ENCODE measurements around the gene SLC35F5.

Gene SLC35F5

DNA sequence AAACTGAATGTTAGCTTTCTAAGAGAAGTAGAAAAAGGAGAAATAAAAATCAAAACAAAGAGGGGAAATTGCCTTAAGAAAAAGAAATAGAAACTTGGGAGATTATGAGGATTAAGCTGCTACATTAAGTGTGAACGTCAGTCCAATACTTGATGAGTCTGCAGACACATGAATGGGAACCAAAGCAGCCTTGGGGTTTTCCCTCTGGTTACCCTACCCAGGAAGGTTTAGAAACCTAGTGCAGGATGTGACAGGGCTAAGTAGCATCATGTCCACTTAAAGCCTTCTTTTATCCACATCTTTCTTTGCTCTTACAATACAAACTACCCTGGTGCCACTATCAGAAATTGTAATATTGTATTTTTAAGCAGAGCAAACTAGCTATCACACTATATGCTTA lies 22.3 kb downstream of the SLC35F5 start:
- H3K4me1 ChIP-seq (ENCODE audit: control extremely low read depth in 1 of 4, control insufficient read depth in 4 of 4, insufficient read depth in 4 of 4, low read length in 3 of 4): no peaks in the 10 kb centered on the region
- H3K27me3 ChIP-seq (replicated peaks in 2 of 5; ENCODE audit: control insufficient read depth in 4 of 5, insufficient read depth in 5 of 5, low read length in 4 of 5): no peaks in the 10 kb centered on the region
- H3K4me3 ChIP-seq (ENCODE audit: control insufficient read depth in 1 of 7, extremely low read depth in 1 of 7, insufficient read depth in 4 of 7, low read depth in 2 of 7, low read length in 6 of 7): no peak overlapping the region
- DNase-seq: no peak
- no peak overlapping the region for H3K27ac ChIP-seq (ENCODE audit: insufficient read depth in 1 of 2, low read depth in 1 of 2, low read length in 2 of 2, poor library complexity in 1 of 2, severe bottlenecking in 2 of 2)
- 85% methylated on average over 1 of the region's 1 CpG for WGBS (ENCODE audit: insufficient coverage)
- peaks cover 5 to 47% (median 28%) of the 10 kb centered on the region in 4 experiments for H3K36me3 ChIP-seq (ENCODE audit: control insufficient read depth in 4 of 4, insufficient read depth in 4 of 4, low read length in 3 of 4)
- no peaks in the 10 kb centered on the region for H3K9me3 ChIP-seq (ENCODE audit: control extremely low read depth in 1 of 5, control insufficient read depth in 4 of 5, insufficient read depth in 2 of 5, low read depth in 1 of 5, low read length in 4 of 5)
- CTCF ChIA-PET: interaction anchor here (1.0 to 1.3 kb wide), 4 partner anchors 10 to 20 kb away, joined by 3 to 4 read pairs (median 3); no protein-coding TSS in a partner anchor
- POLR2A ChIA-PET: no interaction called here

DNA sequence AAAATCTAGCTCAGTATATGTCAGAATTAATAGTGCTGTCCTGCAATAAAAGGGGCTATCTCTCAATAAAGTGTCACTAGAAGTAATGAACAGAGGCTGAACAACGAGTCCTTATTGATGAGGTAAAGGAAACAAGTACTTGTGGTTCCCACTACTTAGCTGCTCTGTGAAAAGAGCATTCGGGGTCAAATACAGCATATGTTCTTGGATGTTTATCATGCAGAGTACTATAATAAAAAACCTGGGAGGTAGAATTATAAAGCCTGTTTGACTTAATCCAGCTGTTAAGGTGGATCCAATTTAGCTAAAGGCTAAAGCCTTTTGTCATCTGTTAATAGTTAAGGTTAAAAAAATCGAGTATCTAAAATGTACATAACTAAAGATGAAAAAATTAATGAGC lies 32.4 kb downstream of the SLC35F5 start:
- peaks cover 14 to 36% (median 28%) of the 10 kb centered on the region in 4 experiments for H3K36me3 ChIP-seq (ENCODE audit: control insufficient read depth in 4 of 4, insufficient read depth in 4 of 4, low read length in 3 of 4)
- no peaks in the 10 kb centered on the region for H3K4me1 ChIP-seq (ENCODE audit: control extremely low read depth in 1 of 4, control insufficient read depth in 4 of 4, insufficient read depth in 4 of 4, low read length in 3 of 4)
- H3K9me3 ChIP-seq (ENCODE audit: control extremely low read depth in 1 of 5, control insufficient read depth in 4 of 5, insufficient read depth in 2 of 5, low read depth in 1 of 5, low read length in 4 of 5): no peaks in the 10 kb centered on the region
- H3K4me3 ChIP-seq (ENCODE audit: control insufficient read depth in 1 of 7, extremely low read depth in 1 of 7, insufficient read depth in 4 of 7, low read depth in 2 of 7, low read length in 6 of 7): no peak overlapping the region
- WGBS (ENCODE audit: insufficient coverage): 52% methylated on average over 2 of the region's 3 CpGs
- no peaks in the 10 kb centered on the region for H3K27me3 ChIP-seq (replicated peaks in 2 of 5; ENCODE audit: control insufficient read depth in 4 of 5, insufficient read depth in 5 of 5, low read length in 4 of 5)
- POLR2A ChIA-PET: no interaction called here
- CTCF ChIA-PET: interaction anchor here (1.2 to 2.0 kb wide), 2 partner anchors 9 to 20 kb away, joined by 3 to 9 read pairs; no protein-coding TSS in a partner anchor
- DNase-seq: no peak
- H3K27ac ChIP-seq (ENCODE audit: insufficient read depth in 1 of 2, low read depth in 1 of 2, low read length in 2 of 2, poor library complexity in 1 of 2, severe bottlenecking in 2 of 2): no peak overlapping the region

DNA sequence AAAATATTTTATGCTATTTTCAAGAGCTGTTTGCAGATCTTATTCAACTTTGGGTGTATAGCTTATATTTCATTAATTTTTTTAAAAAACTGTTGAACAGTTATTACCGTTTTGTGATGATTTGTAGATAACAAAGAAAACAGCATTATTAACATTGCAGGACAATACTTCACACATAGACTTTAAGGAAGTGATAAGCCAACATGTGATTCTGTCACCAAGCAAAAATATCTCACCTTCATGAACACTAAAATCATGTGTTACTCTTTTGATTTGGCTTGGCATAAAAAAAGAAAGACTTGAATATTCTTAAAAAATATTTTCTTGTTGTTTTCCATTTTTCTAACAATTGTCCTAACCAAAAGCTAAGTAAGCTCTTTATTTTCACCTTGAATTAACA lies 33.0 kb downstream of the SLC35F5 start:
- H3K4me1 ChIP-seq (ENCODE audit: control extremely low read depth in 1 of 4, control insufficient read depth in 4 of 4, insufficient read depth in 4 of 4, low read length in 3 of 4): no peaks in the 10 kb centered on the region
- H3K4me3 ChIP-seq (ENCODE audit: control insufficient read depth in 1 of 7, extremely low read depth in 1 of 7, insufficient read depth in 4 of 7, low read depth in 2 of 7, low read length in 6 of 7): no peak overlapping the region
- WGBS (ENCODE audit: insufficient coverage): no CpG with 5 or more reads among the region's 1 CpG
- no peak overlapping the region for H3K27ac ChIP-seq (ENCODE audit: insufficient read depth in 1 of 2, low read depth in 1 of 2, low read length in 2 of 2, poor library complexity in 1 of 2, severe bottlenecking in 2 of 2)
- H3K9me3 ChIP-seq (ENCODE audit: control extremely low read depth in 1 of 5, control insufficient read depth in 4 of 5, insufficient read depth in 2 of 5, low read depth in 1 of 5, low read length in 4 of 5): no peaks in the 10 kb centered on the region
- no peak for DNase-seq
- peaks cover 13 to 32% (median 23%) of the 10 kb centered on the region in 4 experiments for H3K36me3 ChIP-seq (ENCODE audit: control insufficient read depth in 4 of 4, insufficient read depth in 4 of 4, low read length in 3 of 4)
- ChIA-PET POLR2A (no interaction called here), CTCF (interaction anchor here (0.6 to 2.0 kb wide), 4 partner anchors 8 to 257 kb away, joined by 3 to 9 read pairs (median 3); no protein-coding TSS in a partner anchor)
- no peaks in the 10 kb centered on the region for H3K27me3 ChIP-seq (replicated peaks in 2 of 5; ENCODE audit: control insufficient read depth in 4 of 5, insufficient read depth in 5 of 5, low read length in 4 of 5)

DNA sequence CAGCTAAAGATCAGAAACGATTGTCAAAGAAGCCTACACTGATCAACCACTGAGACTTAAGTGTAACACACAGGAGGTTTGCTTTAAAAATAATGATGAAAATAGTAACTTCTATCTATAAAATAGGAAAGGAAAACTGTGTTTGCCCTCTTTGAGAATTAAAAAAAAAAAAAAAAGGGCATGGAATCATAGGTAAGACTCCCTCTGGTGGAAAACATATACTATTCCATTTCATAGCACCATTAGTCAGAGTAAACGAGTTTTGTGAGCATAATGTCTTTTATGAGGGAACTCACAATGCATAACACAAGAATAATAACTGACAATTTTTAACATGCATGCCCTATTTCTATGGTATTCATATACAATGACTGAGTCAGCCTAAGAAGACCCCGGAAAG lies 36.3 kb downstream of the SLC35F5 start:
- H3K36me3 ChIP-seq (ENCODE audit: control insufficient read depth in 4 of 4, insufficient read depth in 4 of 4, low read length in 3 of 4): peaks cover 16 to 39% (median 33%) of the 10 kb centered on the region in 4 experiments
- DNase-seq: peak; percentile 3 to 49 (median 43)
- no CpG with 5 or more reads among the region's 3 CpGs for WGBS (ENCODE audit: insufficient coverage)
- no peaks in the 10 kb centered on the region for H3K4me1 ChIP-seq (ENCODE audit: control extremely low read depth in 1 of 4, control insufficient read depth in 4 of 4, insufficient read depth in 4 of 4, low read length in 3 of 4)
- no peaks in the 10 kb centered on the region for H3K9me3 ChIP-seq (ENCODE audit: control extremely low read depth in 1 of 5, control insufficient read depth in 4 of 5, insufficient read depth in 2 of 5, low read depth in 1 of 5, low read length in 4 of 5)
- ChIA-PET CTCF (interaction anchor here (0.8 to 4.6 kb wide), 2 partner anchors 13 to 831 kb away, joined by 3 to 15 read pairs; no protein-coding TSS in a partner anchor), POLR2A (no interaction called here)
- H3K27me3 ChIP-seq (replicated peaks in 2 of 5; ENCODE audit: control insufficient read depth in 4 of 5, insufficient read depth in 5 of 5, low read length in 4 of 5): no peaks in the 10 kb centered on the region
- no peak overlapping the region for H3K27ac ChIP-seq (ENCODE audit: insufficient read depth in 1 of 2, low read depth in 1 of 2, low read length in 2 of 2, poor library complexity in 1 of 2, severe bottlenecking in 2 of 2)
- H3K4me3 ChIP-seq (ENCODE audit: control insufficient read depth in 1 of 7, extremely low read depth in 1 of 7, insufficient read depth in 4 of 7, low read depth in 2 of 7, low read length in 6 of 7): no peak overlapping the region

DNA sequence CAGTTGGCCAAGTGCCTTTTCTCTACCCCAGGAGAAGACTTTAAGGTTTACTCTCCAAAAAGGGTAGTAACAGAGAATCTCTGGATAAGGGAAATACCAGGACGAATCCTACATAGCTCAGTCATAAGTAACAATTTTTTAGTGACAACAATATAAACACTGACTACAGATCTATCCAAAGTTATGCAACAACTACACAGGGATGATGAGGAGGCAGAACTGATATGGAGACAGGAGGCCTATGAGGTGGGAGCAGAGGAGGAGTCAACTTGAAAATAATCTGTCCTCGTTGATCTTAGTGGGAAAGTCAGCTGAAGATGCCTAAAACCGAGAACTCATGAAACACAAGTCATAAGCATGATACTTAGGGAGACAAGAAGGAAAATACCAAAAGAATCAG lies 40.2 kb downstream of the SLC35F5 start:
- no peak for DNase-seq
- Histone ChIP-seq H3K9me3 (ENCODE audit: control extremely low read depth in 1 of 5, control insufficient read depth in 4 of 5, insufficient read depth in 2 of 5, low read depth in 1 of 5, low read length in 4 of 5) (no peaks in the 10 kb centered on the region), H3K27ac (ENCODE audit: insufficient read depth in 1 of 2, low read depth in 1 of 2, low read length in 2 of 2, poor library complexity in 1 of 2, severe bottlenecking in 2 of 2) (no peak overlapping the region), H3K27me3 (replicated peaks in 2 of 5; ENCODE audit: control insufficient read depth in 4 of 5, insufficient read depth in 5 of 5, low read length in 4 of 5) (no peaks in the 10 kb centered on the region), H3K4me1 (ENCODE audit: control extremely low read depth in 1 of 4, control insufficient read depth in 4 of 4, insufficient read depth in 4 of 4, low read length in 3 of 4) (no peaks in the 10 kb centered on the region), H3K36me3 (ENCODE audit: control insufficient read depth in 4 of 4, insufficient read depth in 4 of 4, low read length in 3 of 4) (peaks cover 19 to 47% (median 29%) of the 10 kb centered on the region in 4 experiments), H3K4me3 (ENCODE audit: control insufficient read depth in 1 of 7, extremely low read depth in 1 of 7, insufficient read depth in 4 of 7, low read depth in 2 of 7, low read length in 6 of 7) (no peak overlapping the region)
- ChIA-PET POLR2A (no interaction called here), CTCF (interaction anchor here (1.3 to 4.6 kb wide), 5 partner anchors 8 to 835 kb away, joined by 3 to 15 read pairs (median 5); no protein-coding TSS in a partner anchor)
- WGBS (ENCODE audit: insufficient coverage): 87% methylated on average over 2 of the region's 3 CpGs

DNA sequence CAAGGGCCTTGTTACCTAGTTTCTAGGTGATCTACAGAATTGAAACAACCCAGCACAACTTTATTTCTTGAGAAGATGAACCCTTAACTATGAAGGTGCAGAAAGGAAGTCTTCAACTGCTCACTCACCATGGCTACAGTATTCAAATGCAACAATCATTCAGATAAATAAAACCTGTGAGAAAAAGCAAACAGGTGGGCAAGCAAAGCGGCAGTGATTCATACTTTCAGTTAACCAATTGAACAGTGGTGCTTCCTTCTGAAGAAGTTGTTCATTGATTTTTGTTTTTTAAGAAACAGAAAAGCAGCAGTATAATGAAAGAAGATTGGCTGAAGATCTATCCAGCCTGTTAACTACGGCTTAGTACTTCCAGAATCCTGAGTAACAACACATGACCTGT lies 43.5 kb downstream of the SLC35F5 start:
- H3K4me3 ChIP-seq (ENCODE audit: control insufficient read depth in 1 of 7, extremely low read depth in 1 of 7, insufficient read depth in 4 of 7, low read depth in 2 of 7, low read length in 6 of 7): no peak overlapping the region
- H3K27ac ChIP-seq (ENCODE audit: insufficient read depth in 1 of 2, low read depth in 1 of 2, low read length in 2 of 2, poor library complexity in 1 of 2, severe bottlenecking in 2 of 2): no peak overlapping the region
- H3K9me3 ChIP-seq (ENCODE audit: control extremely low read depth in 1 of 5, control insufficient read depth in 4 of 5, insufficient read depth in 2 of 5, low read depth in 1 of 5, low read length in 4 of 5): no peaks in the 10 kb centered on the region
- ChIA-PET CTCF (interaction anchor here (1.2 to 1.9 kb wide), 2 partner anchors 9 to 11 kb away, joined by 3 to 4 read pairs; no protein-coding TSS in a partner anchor), POLR2A (no interaction called here)
- 83% methylated on average over 1 of the region's 2 CpGs for WGBS (ENCODE audit: insufficient coverage)
- H3K36me3 ChIP-seq (ENCODE audit: control insufficient read depth in 4 of 4, insufficient read depth in 4 of 4, low read length in 3 of 4): peaks cover 15 to 41% (median 27%) of the 10 kb centered on the region in 4 experiments
- DNase-seq: no peak
- no peaks in the 10 kb centered on the region for H3K27me3 ChIP-seq (replicated peaks in 2 of 5; ENCODE audit: control insufficient read depth in 4 of 5, insufficient read depth in 5 of 5, low read length in 4 of 5)
- H3K4me1 ChIP-seq (ENCODE audit: control extremely low read depth in 1 of 4, control insufficient read depth in 4 of 4, insufficient read depth in 4 of 4, low read length in 3 of 4): no peaks in the 10 kb centered on the region

DNA sequence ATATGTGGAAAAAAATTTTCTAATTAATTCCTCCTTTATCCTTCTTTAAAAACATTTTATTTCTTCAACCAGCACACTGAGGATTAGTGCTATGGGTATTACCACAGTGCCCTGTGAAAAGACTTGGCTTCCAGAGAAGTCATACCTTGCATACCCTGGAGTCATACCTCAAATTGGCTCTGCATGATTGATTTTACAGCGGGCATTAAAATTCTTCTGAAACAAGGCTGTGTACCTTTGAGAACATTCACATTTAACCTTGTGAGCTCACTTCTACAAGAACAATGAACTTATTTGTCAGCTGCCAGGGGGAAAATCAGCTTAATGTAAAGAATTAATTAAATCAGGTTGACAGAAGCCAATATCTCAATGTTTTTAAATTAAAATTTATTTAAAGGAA lies 44.6 kb downstream of the SLC35F5 start:
- POLR2A ChIA-PET: interaction anchor here (0.6 kb wide), 1 partner anchor 298 kb away, joined by 9 read pairs; no protein-coding TSS in a partner anchor
- CTCF ChIA-PET: no interaction called here
- WGBS (ENCODE audit: insufficient coverage): 83% methylated on average over 1 of the region's 1 CpG

More for the DNA sequence above, 44.6 kb downstream of the SLC35F5 start:
- no peak for DNase-seq
- Histone ChIP-seq H3K4me3 (ENCODE audit: control insufficient read depth in 1 of 7, extremely low read depth in 1 of 7, insufficient read depth in 4 of 7, low read depth in 2 of 7, low read length in 6 of 7) (no peak overlapping the region), H3K27ac (ENCODE audit: insufficient read depth in 1 of 2, low read depth in 1 of 2, low read length in 2 of 2, poor library complexity in 1 of 2, severe bottlenecking in 2 of 2) (no peak overlapping the region), H3K9me3 (ENCODE audit: control extremely low read depth in 1 of 5, control insufficient read depth in 4 of 5, insufficient read depth in 2 of 5, low read depth in 1 of 5, low read length in 4 of 5) (no peaks in the 10 kb centered on the region), H3K27me3 (replicated peaks in 2 of 5; ENCODE audit: control insufficient read depth in 4 of 5, insufficient read depth in 5 of 5, low read length in 4 of 5) (no peaks in the 10 kb centered on the region), H3K36me3 (ENCODE audit: control insufficient read depth in 4 of 4, insufficient read depth in 4 of 4, low read length in 3 of 4) (peaks cover 12 to 34% (median 24%) of the 10 kb centered on the region in 4 experiments), H3K4me1 (ENCODE audit: control extremely low read depth in 1 of 4, control insufficient read depth in 4 of 4, insufficient read depth in 4 of 4, low read length in 3 of 4) (no peaks in the 10 kb centered on the region)

All from common myeloid progenitor, CD34-positive (primary cell).